Mucosa of gallbladder (tissue), 1 donor: ENCODE measurements around the gene RND2. TPM values are rescaled to one million over a fixed set of nuclear protein-coding genes. Genes with fewer than 3 reads are reported as not detected.

ENCODE experiments used
- DNase-seq: peaks from one replicate; pipeline ENCODE4 v3.0.0-alpha.2; 2020; ENCODE audit warnings: low spot score
- total RNA-seq: library from RNA; stranded (reverse); gene quantifications from one replicate; pipeline ENCODE4 v1.2.1, GENCODE V29; 2021
- donor health status: DM: no; HTN: no; CAD: no.

RND2 gene
- total RNA-seq, 1 donor from 2014 or later: 2.8 TPM

DNA sequence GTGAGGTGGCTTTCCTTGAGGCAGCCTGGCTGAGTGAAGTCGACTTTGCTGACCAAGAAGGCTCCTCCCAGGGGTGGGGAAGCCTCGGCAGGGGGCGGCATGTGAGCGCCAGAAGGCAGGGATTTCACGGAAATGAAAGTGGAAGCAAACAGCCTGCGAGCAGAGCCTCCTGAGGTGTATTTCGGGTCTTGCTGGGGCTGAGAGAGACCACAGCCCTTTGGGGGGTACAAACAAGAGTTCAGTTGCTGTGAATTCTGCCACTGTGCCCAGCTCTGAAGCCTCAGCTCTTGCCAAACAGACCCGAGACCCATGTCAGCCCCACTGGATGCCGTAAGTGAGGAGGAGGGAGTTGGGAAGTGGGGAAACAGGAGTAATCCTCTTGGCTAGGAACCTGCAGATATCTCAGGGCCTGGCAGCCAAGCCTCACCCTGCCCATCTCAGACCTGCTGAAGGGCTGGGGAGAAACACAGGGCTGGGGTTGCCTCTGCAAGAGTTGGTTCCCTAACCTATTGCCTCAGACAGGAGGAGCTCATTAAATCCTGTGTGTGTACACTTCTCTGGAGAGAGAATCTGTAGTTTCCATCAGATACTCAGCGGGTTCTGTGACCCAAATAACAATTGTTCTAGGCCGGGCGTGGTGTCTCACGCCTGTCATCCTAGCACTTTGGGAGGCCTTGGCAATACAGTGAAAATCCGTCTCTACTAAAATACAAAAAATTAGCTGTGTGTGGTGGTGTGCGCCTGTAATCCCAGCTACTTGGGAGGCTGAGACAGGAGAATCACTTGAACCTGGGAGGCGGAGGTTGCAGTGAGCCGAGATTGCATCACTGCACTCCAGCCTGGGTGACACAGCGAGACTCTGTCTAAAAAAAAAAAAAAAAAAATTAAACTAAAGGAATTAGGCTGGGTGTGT is 18.1 kb upstream of the RND2 start, which contains the start of gene IFI35:
Gene IFI35 (plus strand): TSS at position 146 of the 913 bp plus-strand sequence. CDS start 164 bp downstream, at position 310.
- DNase-seq: peak; percentile 88

- peak; percentile 77 for DNase-seq
Measured at GRCh38 chr17:43010667-43011308, 14.2 kb upstream of the RND2 start.

DNA sequence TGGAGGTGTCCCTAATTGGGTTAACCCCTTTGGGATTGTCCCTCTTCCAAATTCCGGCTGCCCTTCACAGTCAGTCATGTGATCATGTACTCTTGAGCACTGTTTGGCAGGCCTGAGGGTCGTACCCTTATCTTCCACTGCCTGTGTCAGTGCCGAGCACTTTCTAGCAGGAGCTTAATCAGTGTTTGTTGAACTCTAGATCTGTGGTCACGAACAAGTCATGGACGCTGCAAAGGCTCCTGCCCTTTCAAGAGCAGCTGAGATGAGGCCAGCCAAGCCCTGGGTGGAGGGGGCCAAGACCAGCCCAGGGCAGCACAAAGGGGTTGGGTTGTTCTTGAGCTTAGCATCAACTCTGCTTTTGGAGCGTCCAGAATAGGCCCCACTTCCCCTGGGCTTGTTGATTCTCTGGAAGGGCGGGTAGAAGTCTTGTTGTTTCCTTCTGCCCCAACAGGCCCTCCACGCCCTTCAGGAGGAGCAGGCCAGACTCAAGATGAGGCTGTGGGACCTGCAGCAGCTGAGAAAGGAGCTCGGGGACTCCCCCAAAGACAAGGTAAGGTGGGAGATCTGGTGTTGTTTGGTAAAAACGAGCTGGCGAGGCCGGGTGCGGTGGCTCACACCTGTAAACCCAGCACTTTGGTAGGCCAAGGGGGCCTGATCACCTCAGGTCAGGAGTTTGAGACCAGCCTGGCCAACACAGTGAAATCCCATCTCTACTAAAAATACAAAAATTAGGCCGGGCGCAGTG is 13.1 kb upstream of the RND2 start:
- DNase-seq: no peak

DNA sequence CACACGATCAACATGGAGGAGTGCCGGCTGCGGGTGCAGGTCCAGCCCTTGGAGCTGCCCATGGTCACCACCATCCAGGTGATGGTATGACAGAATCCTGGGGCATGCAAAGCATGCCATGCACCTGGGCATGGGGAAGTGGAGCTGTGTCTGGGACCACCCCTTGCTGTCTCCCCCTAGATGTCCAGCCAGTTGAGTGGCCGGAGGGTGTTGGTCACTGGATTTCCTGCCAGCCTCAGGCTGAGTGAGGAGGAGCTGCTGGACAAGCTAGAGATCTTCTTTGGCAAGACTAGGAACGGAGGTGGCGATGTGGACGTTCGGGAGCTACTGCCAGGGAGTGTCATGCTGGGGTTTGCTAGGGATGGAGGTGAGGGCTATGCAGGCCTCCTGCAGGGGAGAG is 11.7 kb upstream of the RND2 start:
- no peak for DNase-seq

- no peak for DNase-seq
Measured at GRCh38 chr17:43014020-43014648, 10.9 kb upstream of the RND2 start.

DNA sequence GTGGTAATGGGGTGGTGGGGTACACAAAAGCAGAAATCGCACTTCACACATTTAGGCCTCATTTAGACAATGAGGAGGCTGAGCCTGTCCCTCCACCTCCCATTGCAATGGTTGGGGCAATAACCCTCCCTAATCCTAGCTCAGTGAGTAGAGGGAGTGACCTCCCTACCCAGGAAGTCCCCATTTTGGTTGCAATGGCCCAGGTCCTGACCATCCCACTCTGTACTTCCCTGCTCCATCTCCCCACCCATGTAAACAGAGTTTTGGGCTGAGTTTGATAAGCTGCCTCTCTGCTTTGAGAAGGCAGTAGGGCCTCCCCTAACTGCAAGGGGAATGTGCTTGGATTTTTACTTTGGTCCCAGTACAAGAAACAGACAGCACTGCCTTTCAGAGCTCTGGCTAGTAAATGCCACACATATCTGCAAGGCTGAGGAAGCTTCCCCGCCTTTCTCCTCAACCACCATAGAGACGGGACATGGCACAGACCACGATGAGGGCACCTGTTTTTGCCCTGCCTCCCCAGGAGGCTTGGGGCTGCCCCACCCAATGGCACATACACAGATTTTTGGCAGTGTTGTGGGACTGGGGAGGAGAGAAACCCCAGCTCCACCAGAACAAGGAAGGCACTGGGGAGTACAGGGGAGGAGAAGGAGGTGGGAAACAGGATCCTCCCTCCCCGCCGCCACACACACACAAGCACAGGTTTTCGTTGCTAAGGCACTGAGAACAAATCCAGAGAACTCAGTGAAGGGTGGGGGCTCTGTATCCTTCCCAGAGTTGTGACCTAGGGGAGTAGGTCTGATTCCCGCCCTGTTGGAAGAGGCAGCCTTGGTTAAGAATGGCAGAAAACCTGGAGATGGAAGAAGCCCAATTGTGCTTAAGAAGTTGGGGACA is 10.1 kb upstream of the RND2 start:
- DNase-seq: no peak

GRCh38 chr17:43015579-43015978 is 9.5 kb upstream of the RND2 start:
- no peak for DNase-seq

DNA sequence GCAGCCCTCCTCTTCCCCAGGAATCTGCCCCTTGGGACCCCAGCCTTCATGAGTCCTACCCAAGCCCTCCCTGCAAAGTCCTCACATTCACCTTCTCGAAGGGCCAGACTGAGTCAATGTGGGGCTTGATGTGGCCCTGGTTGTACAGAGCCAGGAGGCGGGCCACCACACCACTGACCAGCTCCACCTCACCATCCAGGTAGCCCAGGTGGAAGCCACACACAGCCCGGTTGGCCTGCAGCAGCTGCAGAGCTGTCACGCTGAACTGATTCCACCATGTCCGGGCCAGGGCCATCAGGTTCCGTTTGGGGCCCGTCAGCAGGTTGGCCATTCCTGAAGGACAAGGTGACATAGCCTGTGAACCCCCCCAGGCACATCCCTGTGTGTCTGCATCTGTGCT is 8.8 kb upstream of the RND2 start:
- no peak for DNase-seq

GRCh38 chr17:43018008-43018853 is 6.8 kb upstream of the RND2 start:
- no peak for DNase-seq

DNA sequence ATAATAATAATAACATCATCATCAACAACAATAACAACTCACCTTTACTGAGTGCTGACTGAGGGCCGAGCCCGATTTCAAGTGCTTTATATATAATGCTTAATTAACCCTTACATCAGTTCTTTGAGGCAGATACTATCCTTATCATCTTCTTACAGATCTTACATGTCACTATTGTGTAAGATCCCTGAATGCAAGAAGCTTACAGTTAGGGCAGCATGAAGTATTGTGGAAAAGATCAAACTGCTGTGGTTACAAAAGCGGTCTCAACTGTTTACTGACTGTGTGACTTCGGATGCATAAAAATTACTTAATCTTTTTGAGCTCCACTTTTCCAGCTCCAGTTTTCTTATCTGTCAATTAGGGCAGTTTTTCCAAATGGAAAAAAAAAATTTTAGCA is 6.1 kb upstream of the RND2 start:
- no peak for DNase-seq

- no peak for DNase-seq
Measured at GRCh38 chr17:43019418-43019817, 5.6 kb upstream of the RND2 start.

DNA sequence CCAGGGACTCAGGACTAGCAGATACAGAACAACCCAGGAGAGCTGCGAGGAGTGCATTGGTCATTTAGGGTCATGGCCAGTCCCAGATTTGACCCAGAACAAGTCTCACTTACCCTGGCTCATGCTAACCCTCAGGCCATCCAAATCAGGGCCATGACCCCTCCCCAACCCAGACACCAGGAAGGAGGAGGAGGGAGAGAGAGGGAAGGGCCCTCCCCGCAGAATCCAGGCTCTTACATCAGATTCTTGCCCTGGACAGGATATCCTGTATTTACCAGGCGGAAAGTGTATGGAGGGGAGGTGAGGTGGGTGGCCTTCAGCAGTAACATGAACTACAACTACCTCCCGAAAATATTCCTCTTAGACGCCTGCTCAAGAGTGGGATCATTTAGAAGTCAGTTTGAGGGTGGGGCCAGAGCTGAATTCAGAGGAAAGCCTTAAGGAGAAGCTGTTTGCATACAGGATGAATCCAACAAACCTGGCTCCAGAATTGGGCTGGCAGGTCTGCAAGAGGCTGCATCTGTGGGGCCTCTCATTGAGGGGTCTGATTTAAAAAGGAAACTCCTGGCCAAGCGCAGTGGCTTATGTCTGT is 4.9 kb upstream of the RND2 start:
- no peak for DNase-seq

DNA sequence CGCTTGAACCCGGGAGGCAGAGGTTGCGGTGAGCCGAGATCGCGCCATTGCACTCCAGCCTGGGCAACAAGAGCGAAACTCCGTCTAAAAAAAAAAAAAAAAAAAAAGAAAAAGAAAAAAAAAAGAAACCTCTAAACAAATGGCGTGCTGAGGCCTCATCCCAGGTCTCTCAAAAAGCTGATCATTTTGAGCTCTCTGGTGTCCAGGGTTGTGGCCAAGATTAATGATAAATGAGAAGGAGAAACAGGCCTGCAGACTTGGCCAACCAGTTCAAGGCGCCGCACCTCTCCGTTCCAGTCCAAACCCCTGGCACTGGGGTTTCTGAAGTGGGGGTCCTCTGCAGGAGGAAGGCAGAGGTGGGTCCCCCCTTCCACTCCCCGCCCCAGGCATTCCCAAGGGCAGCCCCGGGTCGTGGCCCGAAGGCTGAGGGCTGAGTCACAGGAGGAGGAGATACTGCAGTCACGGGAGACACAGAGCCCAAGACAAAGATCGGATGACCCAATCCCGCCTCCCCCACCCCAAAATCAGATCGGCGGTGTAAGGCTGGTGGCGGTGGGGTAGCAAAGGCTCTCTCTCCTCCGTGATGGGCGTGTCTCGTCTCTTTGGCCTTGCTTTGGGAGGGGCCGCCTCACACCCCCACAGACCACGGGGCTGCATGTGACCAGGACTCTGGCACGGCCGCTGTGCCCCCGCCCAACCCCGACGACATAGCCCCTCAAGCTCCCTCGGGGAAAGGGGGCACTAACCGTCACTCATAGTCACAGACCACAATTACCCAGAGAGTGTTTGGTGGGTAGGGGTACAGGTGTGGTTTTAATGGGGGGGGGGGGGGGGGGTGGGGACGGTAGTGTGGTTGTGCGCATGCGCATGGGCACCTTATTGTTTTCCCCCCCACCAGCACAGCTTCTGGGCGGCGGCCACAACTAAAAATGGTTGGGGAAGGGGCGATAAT is 4.0 kb upstream of the RND2 start:
- DNase-seq: peak; percentile 62

DNA sequence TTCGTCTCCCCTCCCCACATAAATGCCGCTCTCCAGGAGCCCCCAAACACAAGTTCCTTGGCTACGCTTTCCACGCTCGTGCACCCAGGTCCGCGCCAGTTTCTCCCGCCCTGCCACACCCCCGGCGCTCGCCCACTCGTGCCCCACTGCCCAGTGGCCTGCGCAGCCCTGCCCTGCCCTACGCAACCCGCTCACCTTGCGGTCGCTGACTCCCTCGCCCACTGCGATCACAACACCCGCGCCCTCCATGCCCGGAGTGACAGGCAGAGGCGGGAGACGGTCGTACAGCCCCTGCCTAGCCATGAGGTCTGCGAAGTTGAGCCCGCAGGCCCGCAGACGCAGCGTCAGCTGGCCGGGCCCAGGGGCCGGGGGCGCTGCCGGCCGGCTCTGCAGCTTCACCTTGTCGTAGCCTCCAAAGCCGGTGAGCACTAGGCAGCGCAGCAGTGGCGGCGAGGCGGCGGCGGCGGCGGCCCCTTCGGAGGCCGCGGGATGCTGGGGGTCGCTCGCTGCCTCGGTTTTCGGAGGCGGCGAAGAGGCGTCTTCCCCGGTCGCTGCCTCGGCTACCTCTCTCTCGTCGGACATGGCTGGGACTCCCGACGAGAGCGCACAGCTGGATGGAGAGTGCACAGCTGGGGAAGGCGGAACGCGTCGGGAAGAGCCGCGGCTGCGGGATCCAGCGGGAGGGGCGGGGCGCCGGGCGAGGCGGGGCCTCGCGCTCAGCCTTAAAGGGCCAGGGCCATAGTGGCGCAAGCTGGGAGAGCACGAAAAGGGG is 3.1 kb upstream of the RND2 start, which contains the start of gene VAT1:
Gene VAT1 (minus strand): TSS at position 645 of the 772 bp plus-strand sequence. CDS start 63 bp downstream, at position 582.
- DNase-seq: peak; percentile 77

DNA sequence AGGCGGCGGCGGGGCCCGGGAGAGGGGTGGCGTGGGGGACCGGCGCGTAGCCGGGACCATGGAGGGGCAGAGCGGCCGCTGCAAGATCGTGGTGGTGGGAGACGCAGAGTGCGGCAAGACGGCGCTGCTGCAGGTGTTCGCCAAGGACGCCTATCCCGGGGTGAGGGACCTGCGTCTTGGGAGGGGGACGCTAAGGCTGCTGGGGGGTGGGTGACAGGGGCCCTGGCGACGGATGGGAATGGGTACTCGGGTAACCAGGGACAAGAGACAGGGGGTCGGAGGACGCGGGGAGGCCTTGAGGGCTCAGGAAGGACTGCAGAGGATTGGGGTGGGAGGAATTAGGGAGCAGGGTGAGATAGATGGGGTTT is 243 bp downstream of the RND2 start:
- no peak for DNase-seq

GRCh38 chr17:43025766-43026537 is 921 bp downstream of the RND2 start:
- DNase-seq: no peak

GRCh38 chr17:43026595-43026994 is 1.6 kb downstream of the RND2 start:
- no peak for DNase-seq
